Airway epithelial cell (primary cell): ENCODE measurements around the gene KRTAP13-3. TPM values are rescaled to one million over a fixed set of nuclear protein-coding genes. Genes with fewer than 3 reads are reported as not detected.

ENCODE experiments used
- total RNA-seq: library from RNA; depleted of rRNA; stranded (reverse); fragments of >200 nt; gene quantifications from 2 replicates; pipeline ENCODE4 v1.2.3, GENCODE V29; 2015

KRTAP13-3 gene, protein sequence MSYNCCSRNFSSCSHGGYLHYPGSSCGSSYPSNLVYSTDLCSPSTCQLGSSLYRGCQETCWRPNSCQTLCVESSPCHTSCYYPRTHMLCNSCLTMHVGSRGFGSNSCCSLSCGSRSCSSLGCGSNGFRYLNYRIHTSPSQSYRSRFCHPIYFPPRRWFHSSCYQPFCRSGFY
- total RNA-seq: not detected in 2 replicates

DNA sequence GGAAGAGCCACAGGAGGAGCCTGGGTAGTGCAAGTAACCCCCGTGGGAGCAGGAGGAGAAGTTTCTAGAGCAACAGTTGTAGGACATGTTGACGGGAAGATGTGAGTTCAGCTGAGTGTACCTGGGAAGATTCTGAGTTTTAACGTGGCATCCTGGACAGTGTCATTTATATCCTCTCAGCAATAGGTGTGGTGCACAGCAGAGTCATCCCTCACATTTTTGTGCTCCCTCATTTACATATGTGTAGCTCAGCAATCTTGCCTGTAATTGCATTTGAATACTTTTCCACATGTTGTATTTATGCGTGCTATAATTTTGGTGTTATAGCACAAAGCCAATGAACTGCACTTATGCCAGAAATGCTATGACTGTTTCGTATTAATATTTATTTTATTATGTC is at the start of gene KRTAP13-3:
Gene KRTAP13-3 (minus strand): TSS at position 101 of the 400 bp plus-strand sequence. CDS start 14 bp downstream, at position 87.

DNA sequence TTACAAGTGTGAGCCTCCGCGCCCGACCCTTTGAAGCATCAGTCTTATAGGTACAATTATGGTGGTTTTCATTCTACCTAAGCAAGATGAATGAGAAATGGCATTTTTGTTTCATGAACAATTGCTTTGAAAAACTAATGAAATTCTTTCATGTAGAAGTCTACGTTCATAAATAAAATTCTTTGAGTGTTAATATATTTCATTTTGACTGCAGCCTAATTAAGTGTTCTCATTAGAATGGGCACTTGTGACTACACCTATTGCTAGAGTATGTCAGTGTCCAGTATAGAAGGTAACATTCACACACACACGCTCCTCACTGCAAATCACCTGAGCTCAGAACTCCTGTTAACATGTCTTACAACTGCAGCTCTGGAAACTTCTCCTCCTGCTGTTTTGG is 14.2 kb upstream of the KRTAP13-3 start, which contains the start of gene KRTAP15-1:
Gene KRTAP15-1 (plus strand): TSS at position 301 of the 400 bp plus-strand sequence. CDS start 53 bp downstream, at position 354.

DNA sequence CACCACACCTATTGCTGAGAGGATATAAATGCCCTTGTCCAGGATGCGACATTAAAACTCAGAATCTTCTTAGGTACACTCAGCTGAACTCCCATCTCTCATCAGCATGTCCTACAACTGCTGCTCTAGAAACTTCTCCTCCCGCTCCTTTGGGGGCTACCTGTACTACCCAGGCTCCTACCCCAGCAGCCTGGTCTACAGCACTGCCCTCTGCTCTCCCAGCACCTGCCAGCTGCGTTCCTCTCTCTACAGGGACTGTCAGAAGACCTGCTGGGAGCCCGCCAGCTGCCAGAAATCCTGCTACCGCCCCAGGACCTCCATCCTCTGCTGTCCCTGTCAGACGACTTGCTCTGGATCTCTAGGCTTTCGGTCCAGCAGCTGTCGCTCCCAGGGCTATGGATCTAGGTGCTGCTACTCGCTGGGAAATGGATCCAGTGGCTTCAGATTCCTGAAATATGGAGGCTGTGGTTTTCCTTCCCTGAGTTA is 4.5 kb upstream of the KRTAP13-3 start, which contains the start of gene KRTAP13-4:
Gene KRTAP13-4 (plus strand): TSS at position 51 of the 486 bp plus-strand sequence. CDS start 56 bp downstream, at position 107.

DNA sequence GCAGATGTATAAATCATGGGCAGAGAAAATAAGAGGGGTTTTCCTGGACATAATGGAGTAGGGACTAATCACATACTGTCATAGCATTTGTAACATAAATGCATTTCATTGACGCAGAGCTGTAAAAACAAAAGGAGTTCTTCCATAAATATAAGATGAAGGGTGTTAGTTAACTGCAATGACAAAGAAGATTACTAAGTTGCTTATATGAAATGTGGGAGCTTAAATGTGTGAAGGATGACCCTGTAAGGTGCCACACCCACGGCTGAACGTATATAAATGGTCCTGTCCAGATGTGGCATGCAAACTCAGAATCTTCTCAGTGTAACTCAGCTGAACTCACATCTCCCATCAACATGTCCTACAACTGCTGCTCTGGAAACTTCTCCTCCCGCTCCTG is 30.0 kb downstream of the KRTAP13-3 start, which contains the start of gene KRTAP13-1:
Gene KRTAP13-1 (plus strand): TSS at position 301 of the 400 bp plus-strand sequence. CDS start 56 bp downstream, at position 357.

Other genes with a start within 250 kb of the KRTAP13-3 start
- gene CLDN8, start 209.8 kb downstream of the KRTAP13-3 start, total RNA-seq: 0.88 and 1.1 TPM in 2 replicates
- gene KRTAP24-1, start 143.0 kb downstream of the KRTAP13-3 start, total RNA-seq: not detected in 2 replicates
- not detected in 2 replicates for gene KRTAP25-1, start 136.4 kb downstream of the KRTAP13-3 start, total RNA-seq
- not detected in 2 replicates for gene KRTAP26-1, start 105.6 kb downstream of the KRTAP13-3 start, total RNA-seq
- gene KRTAP27-1, start 88.2 kb downstream of the KRTAP13-3 start, total RNA-seq: not detected in 2 replicates
- gene KRTAP23-1, start 77.3 kb downstream of the KRTAP13-3 start, total RNA-seq: not detected in 2 replicates
- not detected in 2 replicates for gene KRTAP13-2, start 53.7 kb downstream of the KRTAP13-3 start, total RNA-seq
- gene KRTAP13-1, start 29.9 kb downstream of the KRTAP13-3 start, total RNA-seq: not detected in 2 replicates
- gene KRTAP13-4, start 4.3 kb upstream of the KRTAP13-3 start, total RNA-seq: not detected in 2 replicates
- gene KRTAP15-1, start 14.3 kb upstream of the KRTAP13-3 start, total RNA-seq: not detected in 2 replicates
- gene KRTAP19-1, start 54.4 kb upstream of the KRTAP13-3 start, total RNA-seq: not detected in 2 replicates
- not detected in 2 replicates for gene KRTAP19-2, start 61.5 kb upstream of the KRTAP13-3 start, total RNA-seq
- gene KRTAP19-3, start 66.1 kb upstream of the KRTAP13-3 start, total RNA-seq: not detected in 2 replicates
- gene KRTAP19-4, start 71.2 kb upstream of the KRTAP13-3 start, total RNA-seq: not detected in 2 replicates
- not detected in 2 replicates for gene KRTAP19-5, start 76.2 kb upstream of the KRTAP13-3 start, total RNA-seq
- not detected in 2 replicates for gene KRTAP19-6, start 115.9 kb upstream of the KRTAP13-3 start, total RNA-seq
- gene KRTAP19-7, start 135.4 kb upstream of the KRTAP13-3 start, total RNA-seq: not detected in 2 replicates
- gene KRTAP22-2, start 164.5 kb upstream of the KRTAP13-3 start, total RNA-seq: not detected in 2 replicates
- not detected in 2 replicates for gene KRTAP6-3, start 166.5 kb upstream of the KRTAP13-3 start, total RNA-seq
- not detected in 2 replicates for gene KRTAP6-2, start 173.0 kb upstream of the KRTAP13-3 start, total RNA-seq
- gene KRTAP22-1, start 175.2 kb upstream of the KRTAP13-3 start, total RNA-seq: not detected in 2 replicates
- gene KRTAP6-1, start 188.0 kb upstream of the KRTAP13-3 start, total RNA-seq: not detected in 2 replicates
- not detected in 2 replicates for gene KRTAP20-1, start 190.5 kb upstream of the KRTAP13-3 start, total RNA-seq
- gene KRTAP20-4, start 194.7 kb upstream of the KRTAP13-3 start, total RNA-seq: not detected in 2 replicates
- gene KRTAP20-2, start 209.3 kb upstream of the KRTAP13-3 start, total RNA-seq: not detected in 2 replicates
- not detected in 2 replicates for gene KRTAP20-3, start 216.9 kb upstream of the KRTAP13-3 start, total RNA-seq